GM12878 (cell line): ENCODE data around the gene MAPK8. TPM values are rescaled to one million over a fixed set of nuclear protein-coding genes. Genes with fewer than 3 reads are reported as not detected.

Experiments used
- ATAC-seq: fragments of 200-7000 bp; cut with Tn5 transposase; 3 replicates; pipeline ENCODE4 v1.9.1; 2020; ENCODE audit warnings: mild to moderate bottlenecking, moderate library complexity
- BruUV-seq: library from RNA; stranded (reverse); fragments of 400-500 nt; replicated peaks from 2 replicates; lab custom pipeline; 2021; lab: Mats Ljungman, UMichigan
- CTCF ChIA-PET: fragments of 300-600 bp; sonication (Branson Sonifier 250); formaldehyde crosslinking; extraction: SDS; loops from one replicate; lab custom pipeline; 2021; ENCODE audit warnings: inconsistent platforms; lab: Yijun Ruan, JAX
- POLR2A ChIA-PET: fragments of 350-600 bp; formaldehyde crosslinking; extraction: SDS; loops from one replicate; lab custom pipeline; 2021; ENCODE audit warnings: inconsistent platforms; lab: Charles Lee
- RAD21 ChIA-PET: fragments of 300-600 bp; sonication (Branson Sonifier 250); formaldehyde crosslinking; loops from one replicate; lab custom pipeline; 2023; ENCODE audit warnings: antibody characterized with exemption; ENCODE audit not compliant: unreplicated experiment; lab: Charles Lee
- SMC1A ChIA-PET: fragments of 300-600 bp; sonication (Branson Sonifier 250); formaldehyde crosslinking; loops from one replicate; lab custom pipeline; 2023; ENCODE audit not compliant: unreplicated experiment, uncharacterized antibody; lab: Charles Lee
- DNase-seq: peaks from one replicate; pipeline ENCODE4 v3.0.0-alpha.2; 2011; ENCODE audit warnings: low read depth, low spot score
- FAIRE-seq: peaks from 3 replicates; lab custom pipeline; 2011; peaks lifted over from hg19 to GRCh38; lab: Jason Lieb, UNC
- H2AFZ ChIP-seq: 2 replicates; pipeline ENCODE4 v1.6.0; 2011; ENCODE audit warnings: low read depth, low read length, control low read depth; ENCODE audit not compliant: control insufficient read depth
- H3K27ac ChIP-seq: 2 replicates; pipeline ENCODE4 v1.5.1; 2011; ENCODE audit warnings: control low read depth; ENCODE audit not compliant: control insufficient read depth, insufficient read depth
- H3K27me3 ChIP-seq, 2 experiments: replicated peaks in 1 of 2; 2 replicates each; pipeline versions ENCODE4 v1.6.0 to v1.6.1; 2011; ENCODE audit warnings: low read length in 1 of 2; ENCODE audit not compliant: control insufficient read depth in 2 of 2, insufficient read depth in 2 of 2
- H3K36me3 ChIP-seq, 2 experiments: 2 replicates each; pipeline ENCODE4 v1.5.1; 2011; ENCODE audit warnings: low read length in 1 of 2; ENCODE audit not compliant: control insufficient read depth in 2 of 2, insufficient read depth in 2 of 2
- H3K4me1 ChIP-seq: 2 replicates; pipeline ENCODE4 v1.6.1; 2011; ENCODE audit warnings: mild to moderate bottlenecking, low read length, moderate library complexity, mixed read lengths; ENCODE audit not compliant: control insufficient read depth, insufficient read depth
- H3K4me2 ChIP-seq: 2 replicates; pipeline ENCODE4 v1.6.0; 2011; ENCODE audit warnings: control low read depth; ENCODE audit not compliant: control insufficient read depth, insufficient read depth
- H3K4me3 ChIP-seq: fragments of 200-600 bp; sonication (generic); 2 replicates; pipeline ENCODE4 v1.5.1; 2016
- H3K79me2 ChIP-seq: 2 replicates; pipeline ENCODE4 v1.6.0; 2011; ENCODE audit warnings: low read length; ENCODE audit not compliant: control insufficient read depth, insufficient read depth
- H3K9ac ChIP-seq: 2 replicates; pipeline ENCODE4 v1.8.0; 2011; ENCODE audit warnings: low read length, control low read depth, mixed read lengths; ENCODE audit not compliant: control insufficient read depth, insufficient read depth
- H3K9me3 ChIP-seq: replicated peaks from 3 replicates; pipeline ENCODE4 v1.5.1; 2011; ENCODE audit warnings: mild to moderate bottlenecking, low read length; ENCODE audit not compliant: control insufficient read depth, insufficient read depth
- H4K20me1 ChIP-seq: 2 replicates; pipeline ENCODE4 v1.6.0; 2011; ENCODE audit not compliant: control insufficient read depth, insufficient read depth
- BACH1 ChIP-seq: fragments of 450-650 bp; IDR thresholded peaks from 2 replicates; pipeline ENCODE4 v1.6.1; 2017; ENCODE audit warnings: mild to moderate bottlenecking, borderline replicate concordance
- BCL11A ChIP-seq: IDR thresholded peaks from 2 replicates; pipeline ENCODE4 v1.6.1; 2011; ENCODE audit warnings: low read depth, low read length
- BMI1 ChIP-seq: fragments of 450-650 bp; IDR thresholded peaks from 2 replicates; pipeline ENCODE4 v1.6.1; 2016; ENCODE audit warnings: mild to moderate bottlenecking, moderate library complexity, borderline replicate concordance
- CHD4 ChIP-seq: fragments of 200-600 bp; sonication (generic); IDR thresholded peaks from 2 replicates; pipeline ENCODE4 v1.6.1; 2016; ENCODE audit warnings: mild to moderate bottlenecking
- CTCF ChIP-seq, 3 experiments: IDR thresholded peaks in 2 of 3; conservative IDR thresholded peaks in 1 of 3; 2 replicates each; pipeline ENCODE4 v1.5.1; 2011; ENCODE audit warnings: low read depth in 3 of 3, low read length in 3 of 3, mild to moderate bottlenecking in 3 of 3, control low read depth in 2 of 3, moderate library complexity in 2 of 3, inconsistent platforms in 1 of 3, mixed read lengths in 1 of 3; ENCODE audit not compliant: control insufficient read depth in 2 of 3, insufficient read depth in 1 of 3; ENCODE audit errors: extremely low read depth in 1 of 3
- E2F8 ChIP-seq: fragments of 450-650 bp; IDR thresholded peaks from 2 replicates; pipeline ENCODE4 v1.6.1; 2018; ENCODE audit warnings: mild to moderate bottlenecking, low read depth, moderate library complexity; ENCODE audit not compliant: partially characterized antibody
- GABPA ChIP-seq: IDR thresholded peaks from 2 replicates; pipeline ENCODE4 v1.6.1; 2014; ENCODE audit warnings: antibody characterized with exemption, low read depth, mild to moderate bottlenecking, inconsistent platforms
- HDGF ChIP-seq: fragments of 450-650 bp; IDR thresholded peaks from 2 replicates; pipeline ENCODE4 v1.6.1; 2016; ENCODE audit warnings: antibody characterized with exemption
- MYC ChIP-seq: IDR thresholded peaks from 2 replicates; pipeline ENCODE4 v1.6.1; 2011; ENCODE audit warnings: mild to moderate bottlenecking, low read length, moderate library complexity, inconsistent platforms; ENCODE audit not compliant: insufficient read depth, insufficient replicate concordance, insufficient read length, severe bottlenecking
- NR2C2 ChIP-seq: IDR thresholded peaks from 2 replicates; pipeline ENCODE4 v1.6.1; 2011; ENCODE audit warnings: borderline replicate concordance, low read depth; ENCODE audit not compliant: control insufficient read depth, insufficient read length
- RELB ChIP-seq: fragments of 450-650 bp; IDR thresholded peaks from 2 replicates; pipeline ENCODE4 v1.6.1; 2017; ENCODE audit warnings: low read depth, mild to moderate bottlenecking, moderate library complexity
- SMARCA5 ChIP-seq: fragments of 450-650 bp; IDR thresholded peaks from 2 replicates; pipeline ENCODE4 v1.6.1; 2017; ENCODE audit warnings: mild to moderate bottlenecking
- USF2 ChIP-seq: IDR thresholded peaks from 2 replicates; pipeline ENCODE4 v1.6.1; 2011; ENCODE audit warnings: low read depth, low read length, improper control_type of control experiment, borderline replicate concordance
- YY1 ChIP-seq: IDR thresholded peaks from 2 replicates; pipeline ENCODE4 v1.6.1; 2011; ENCODE audit warnings: low read depth, mild to moderate bottlenecking, low read length
- ZNF217 ChIP-seq: fragments of 450-650 bp; IDR thresholded peaks from 2 replicates; pipeline ENCODE4 v1.6.1; 2017; ENCODE audit warnings: antibody characterized with exemption, mild to moderate bottlenecking
- ZNF274 ChIP-seq: IDR thresholded peaks from one replicate; pipeline ENCODE4 v1.8.0; 2011; ENCODE audit not compliant: insufficient read length, insufficient read depth
- WGBS: methylation state at CpG from one replicate; pipeline ENCODE4 v1.1.6; 2016; ENCODE audit warnings: low lambda C conversion rate; ENCODE audit not compliant: insufficient replicate concordance, insufficient coverage; ENCODE audit errors: missing lambda C conversion rate; 5-methylcytosine and 5-hydroxymethylcytosine counted together
- in situ Hi-C: fragments of 300-500 bp; cut with MboI; formaldehyde crosslinking; loops from 9 replicates; pipeline ENCODE4 v1.14.3; 2018; ENCODE audit warnings: mixed read lengths
- intact Hi-C: fragments of 100-400 bp; cut with micrococcal nuclease; formaldehyde crosslinking; loops from one replicate; pipeline ENCODE4 v1.14.2; 2022; ENCODE audit not compliant: unreplicated experiment
- polyA plus RNA-seq, 11 experiments: library from polyadenylated mRNA; depleted of rRNA in 4 of 11; unstranded in 6 of 11; stranded (reverse) in 5 of 11; fragments of >200 nt; fragmentation: Nextera tagmentation in 4 of 11; fragmentation: Illumina TruSeq in 1 of 11; extraction: Ambion mirVana in 4 of 11; extraction: Trizol in 1 of 11; gene quantifications; 1 replicate in 1 of 11; 2 replicates in 10 of 11; pipeline versions ENCODE4 v1.2.1 to v1.2.3, GENCODE V29; 2011 to 2016; ENCODE audit warnings: inconsistent platforms in 2 of 11, missing spikeins in 2 of 11, low read depth in 1 of 11
- total RNA-seq, 4 experiments: library from RNA; depleted of rRNA in 3 of 4; stranded (reverse); fragments of >200 nt in 3 of 4; fragmentation: Illumina TruSeq in 1 of 4; extraction: Trizol in 1 of 4; gene quantifications; 2 replicates each; pipeline versions ENCODE4 v1.2.1 to v1.2.3, GENCODE V29; 2013 to 2021

MAPK8 gene
- total and polyA plus RNA-seq, 10 of the 15 experiments (the other 5 are each of a cell fraction or from before 2014, with no cell fraction given): 3.9 to 102 (median 40.0) TPM

- Histone ChIP-seq H3K4me2 (no peak overlapping the region), H3K36me3 (no peaks in the 10 kb centered on the region), H3K4me1 (no peaks in the 10 kb centered on the region), H3K79me2 (no peaks in the 10 kb centered on the region)
- SMC1A ChIA-PET: interaction anchor here (0.8 to 1.2 kb wide), 3 partner anchors 26 to 117 kb away, joined by 3 to 4 read pairs (median 3); no protein-coding TSS in a partner anchor
- no peak for TF ChIP-seq YY1
- TF ChIP-seq GABPA: no peak
- TF ChIP-seq SMARCA5: no peak
- TF ChIP-seq USF2: no peak
- no peak for TF ChIP-seq CTCF (IDR thresholded peaks at IDR 0.05 in 2 of 3, conservative IDR thresholded peaks at IDR 0.05 in 1 of 3; ENCODE audit: control insufficient read depth in 2 of 3, extremely low read depth in 1 of 3, insufficient read depth in 1 of 3, low read depth in 3 of 3, low read length in 3 of 3)
- no peak for TF ChIP-seq BCL11A
- no peak for TF ChIP-seq BMI1
- no peak for TF ChIP-seq CHD4
- no peak for TF ChIP-seq E2F8
- TF ChIP-seq ZNF274: no peak
- no peak for TF ChIP-seq HDGF
- TF ChIP-seq ZNF217: no peak
- TF ChIP-seq BACH1: no peak
- TF ChIP-seq RELB: no peak
- TF ChIP-seq MYC: no peak
- no peak for TF ChIP-seq NR2C2
- TF ChIP-seq, all 136 proteins: peak for 0
- Histone ChIP-seq H3K9ac (no peak overlapping the region), H2AFZ (no peak overlapping the region), H3K27me3 (no peaks in the 10 kb centered on the region), H3K4me3 (no peak overlapping the region), H3K9me3 (no peaks in the 10 kb centered on the region; the same call in 2 of the 3 replicates), H3K27ac (no peak overlapping the region), H4K20me1 (no peaks in the 10 kb centered on the region)
- DNase-seq (no peak), ATAC-seq (no peak), FAIRE-seq (no peak)
- no TSS peak for BruUV-seq
- WGBS: 81% methylated on average over 5 of the region's 5 CpGs
- in situ Hi-C loops: no loop called here
- ChIA-PET CTCF (interaction anchor here (1.2 to 2.2 kb wide), 2 partner anchors 9 to 297 kb away, joined by 4 to 7 read pairs; no protein-coding TSS in a partner anchor), RAD21 (interaction anchor here (1.3 kb wide), 2 partner anchors 24 to 49 kb away, joined by 3 read pairs; no protein-coding TSS in a partner anchor), POLR2A (no interaction called here)
- intact Hi-C loops: no loop called here
Observed at GRCh38 chr10:48358838-48359237, 52.4 kb downstream of the MAPK8 start.
